ENCODE results near the gene RARG. TPM values are rescaled to one million over a fixed set of nuclear protein-coding genes. Genes with fewer than 3 reads are reported as not detected.

RARG gene
- total and polyA plus RNA-seq, 2 of the 4 experiments (the other 2 are of a cell fraction): 7.9 to 30.9 TPM

DNA sequence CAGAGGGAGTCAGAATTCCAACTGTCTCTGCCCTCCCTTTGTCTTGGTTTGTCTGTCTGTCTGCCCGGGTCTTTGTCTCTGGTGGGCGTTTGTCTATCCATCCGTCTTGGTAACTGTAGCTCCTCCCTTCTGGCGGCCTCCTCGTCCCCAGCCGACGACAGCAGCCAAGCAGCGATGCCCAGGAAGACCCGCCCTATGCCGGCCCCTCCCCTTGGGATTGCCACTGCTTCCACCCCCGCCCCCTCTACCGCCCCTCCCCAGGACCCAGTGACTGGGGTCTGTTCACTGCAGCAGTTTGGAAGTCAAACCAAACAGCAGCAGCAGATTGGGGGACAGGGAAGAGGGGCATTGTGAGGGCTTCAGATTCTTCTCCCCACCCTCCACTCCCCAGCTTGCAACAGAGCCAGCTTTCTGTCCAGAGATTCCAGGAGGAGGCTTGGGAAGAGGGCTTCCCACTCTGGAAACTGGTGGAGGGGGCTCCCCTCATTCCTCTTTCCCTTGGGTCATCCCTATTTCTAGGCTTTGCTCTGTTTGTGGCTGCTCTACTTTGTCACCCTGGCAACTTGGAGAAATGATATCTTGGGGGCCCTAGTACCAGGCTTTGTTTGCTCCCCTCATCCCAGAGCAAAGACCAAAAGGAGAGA lies 2.4 kb upstream of the RARG start:
- ATAC-seq (ENCODE audit: low read depth): no peak
- H3K27ac ChIP-seq (ENCODE audit: insufficient read depth, low read length): no peak overlapping the region
- peak overlapping the region; percentile 38; the same call in 1 of the 2 replicates for H4K5ac ChIP-seq (ENCODE audit: low read depth, low read length)
- H3K14ac ChIP-seq (replicated peaks; ENCODE audit: low read depth, low read length): peak overlapping the region; percentile 63; the same call in 1 of the 2 replicates
- no peak overlapping the region for H2AK5ac ChIP-seq (ENCODE audit: low read depth, low read length)
- in situ Hi-C loops (cut with MboI; ENCODE audit: low sequenced_read_pairs) (no loop called here), intact Hi-C loops (cut with micrococcal nuclease) (no loop called here), dilution Hi-C loops (cut with HindIII; ENCODE audit: low sequenced_read_pairs, unreplicated experiment) (no loop called here)
- H3K27me3 ChIP-seq (ENCODE audit: control insufficient read depth, insufficient read depth, low read length): peaks cover 24% of the 10 kb centered on the region
- H3K4ac ChIP-seq (ENCODE audit: low read depth, low read length): 0 out of 2 replicates have a peak overlapping the region, but pooled peaks have one; percentile 64
- H2BK120ac ChIP-seq (ENCODE audit: low read depth, low read length): peak overlapping the region; percentile 52
- H3K36me3 ChIP-seq (ENCODE audit: control insufficient read depth, insufficient read depth, low read length): no peaks in the 10 kb centered on the region
- H4K8ac ChIP-seq (ENCODE audit: low read depth in 2 of 2, low read length in 2 of 2): peak overlapping the region in 1 of 2 experiments; percentile 48; a peak in 1 of 4 replicates
- no peak overlapping the region for H3K9ac ChIP-seq (ENCODE audit: low read depth, low read length)
- POLR2A ChIA-PET (ENCODE audit: unreplicated experiment): no interaction called here
- peak overlapping the region; percentile 91 for H2AK9ac ChIP-seq (replicated peaks; ENCODE audit: low read depth, low read length, poor library complexity)
- no peaks in the 10 kb centered on the region for H3K9me3 ChIP-seq (ENCODE audit: control insufficient read depth, insufficient read depth, low read length)
- CTCF ChIA-PET: no interaction called here
- H2AFZ ChIP-seq (replicated peaks; ENCODE audit: low read length, poor library complexity): peak overlapping the region; percentile 78
- H2BK20ac ChIP-seq (ENCODE audit: low read depth, low read length): peak overlapping the region; percentile 23; the same call in 1 of the 2 replicates
- H3K4me1 ChIP-seq (ENCODE audit: control insufficient read depth, insufficient read depth, low read length): peaks cover 24% of the 10 kb centered on the region
- DNase-seq: no peak
- H2BK15ac ChIP-seq (ENCODE audit: low read depth, low read length): no peak overlapping the region
- peaks cover 5 to 18% of the 10 kb centered on the region in 2 experiments; a peak in 2 of 4 replicates for H3K79me1 ChIP-seq (ENCODE audit: low read depth in 1 of 2, low read length in 2 of 2)
- no peak overlapping the region for H4K91ac ChIP-seq (ENCODE audit: insufficient read depth, low read depth, low read length)
- H3K4me3 ChIP-seq (ENCODE audit: insufficient read depth, low read depth, low read length): no peak overlapping the region
- BruUV-seq (replicated peaks): no TSS peak
- 18% methylated on average over 3 of the region's 12 CpGs; no CpG with 5 or more reads in 1 of the 2 experiments for WGBS, 2 experiments (ENCODE audit: extremely low coverage in 2 of 2, insufficient read length in 1 of 2)
- H3K4me2 ChIP-seq (ENCODE audit: low read depth, low read length): no peak overlapping the region; the same call in 1 of the 2 replicates
- H3K23ac ChIP-seq (ENCODE audit: low read depth, low read length): peak overlapping the region; percentile 64
- peaks cover 17% of the 10 kb centered on the region for H3K9me1 ChIP-seq (ENCODE audit: insufficient read depth, low read length)
- no peak overlapping the region for H2BK5ac ChIP-seq (ENCODE audit: low read depth, low read length, poor library complexity, severe bottlenecking)
- no peaks in the 10 kb centered on the region for H4K20me1 ChIP-seq (ENCODE audit: insufficient read depth, low read length)
- H3K56ac ChIP-seq (ENCODE audit: extremely low read depth, insufficient read depth, low read length): no peak overlapping the region
- H3K18ac ChIP-seq (ENCODE audit: low read depth, low read length): peak overlapping the region; percentile 20; the same call in 1 of the 2 replicates
- TF ChIP-seq POLR2A (IDR thresholded peaks at IDR 0.05; ENCODE audit: low read depth, low read length) (no peak), MAFK (IDR thresholded peaks at IDR 0.05; ENCODE audit: low read depth, low read length) (no peak), RAD21 (IDR thresholded peaks at IDR 0.05; ENCODE audit: low read length) (no peak), FOS (IDR thresholded peaks at IDR 0.05; ENCODE audit: low read depth, low read length) (no peak), NFE2L2 (IDR thresholded peaks at IDR 0.05; ENCODE audit: low read depth, low read length) (no peak), CHD1 (IDR thresholded peaks at IDR 0.05; ENCODE audit: low read depth, low read length) (no peak), RFX5 (IDR thresholded peaks at IDR 0.05; ENCODE audit: low read depth, low read length) (no peak), MXI1 (IDR thresholded peaks at IDR 0.05; ENCODE audit: borderline replicate concordance, low read depth, low read length) (no peak), BHLHE40 (IDR thresholded peaks at IDR 0.05; ENCODE audit: low read depth, low read length) (no peak), CEBPB (IDR thresholded peaks at IDR 0.05; ENCODE audit: low read depth, low read length) (no peak), SMC3 (IDR thresholded peaks at IDR 0.05; ENCODE audit: low read depth, low read length) (no peak), MAZ (IDR thresholded peaks at IDR 0.05; ENCODE audit: borderline replicate concordance, low read depth, low read length) (no peak)
- TF ChIP-seq, protein P1, sequence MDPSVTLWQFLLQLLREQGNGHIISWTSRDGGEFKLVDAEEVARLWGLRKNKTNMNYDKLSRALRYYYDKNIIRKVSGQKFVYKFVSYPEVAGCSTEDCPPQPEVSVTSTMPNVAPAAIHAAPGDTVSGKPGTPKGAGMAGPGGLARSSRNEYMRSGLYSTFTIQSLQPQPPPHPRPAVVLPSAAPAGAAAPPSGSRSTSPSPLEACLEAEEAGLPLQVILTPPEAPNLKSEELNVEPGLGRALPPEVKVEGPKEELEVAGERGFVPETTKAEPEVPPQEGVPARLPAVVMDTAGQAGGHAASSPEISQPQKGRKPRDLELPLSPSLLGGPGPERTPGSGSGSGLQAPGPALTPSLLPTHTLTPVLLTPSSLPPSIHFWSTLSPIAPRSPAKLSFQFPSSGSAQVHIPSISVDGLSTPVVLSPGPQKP (IDR thresholded peaks at IDR 0.05; ENCODE audit: borderline replicate concordance, low read depth, low read length): no peak
- TF ChIP-seq, protein P2, sequence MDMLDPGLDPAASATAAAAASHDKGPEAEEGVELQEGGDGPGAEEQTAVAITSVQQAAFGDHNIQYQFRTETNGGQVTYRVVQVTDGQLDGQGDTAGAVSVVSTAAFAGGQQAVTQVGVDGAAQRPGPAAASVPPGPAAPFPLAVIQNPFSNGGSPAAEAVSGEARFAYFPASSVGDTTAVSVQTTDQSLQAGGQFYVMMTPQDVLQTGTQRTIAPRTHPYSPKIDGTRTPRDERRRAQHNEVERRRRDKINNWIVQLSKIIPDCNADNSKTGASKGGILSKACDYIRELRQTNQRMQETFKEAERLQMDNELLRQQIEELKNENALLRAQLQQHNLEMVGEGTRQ (IDR thresholded peaks at IDR 0.05; ENCODE audit: low read depth, low read length): no peak
- TF ChIP-seq, protein P3, sequence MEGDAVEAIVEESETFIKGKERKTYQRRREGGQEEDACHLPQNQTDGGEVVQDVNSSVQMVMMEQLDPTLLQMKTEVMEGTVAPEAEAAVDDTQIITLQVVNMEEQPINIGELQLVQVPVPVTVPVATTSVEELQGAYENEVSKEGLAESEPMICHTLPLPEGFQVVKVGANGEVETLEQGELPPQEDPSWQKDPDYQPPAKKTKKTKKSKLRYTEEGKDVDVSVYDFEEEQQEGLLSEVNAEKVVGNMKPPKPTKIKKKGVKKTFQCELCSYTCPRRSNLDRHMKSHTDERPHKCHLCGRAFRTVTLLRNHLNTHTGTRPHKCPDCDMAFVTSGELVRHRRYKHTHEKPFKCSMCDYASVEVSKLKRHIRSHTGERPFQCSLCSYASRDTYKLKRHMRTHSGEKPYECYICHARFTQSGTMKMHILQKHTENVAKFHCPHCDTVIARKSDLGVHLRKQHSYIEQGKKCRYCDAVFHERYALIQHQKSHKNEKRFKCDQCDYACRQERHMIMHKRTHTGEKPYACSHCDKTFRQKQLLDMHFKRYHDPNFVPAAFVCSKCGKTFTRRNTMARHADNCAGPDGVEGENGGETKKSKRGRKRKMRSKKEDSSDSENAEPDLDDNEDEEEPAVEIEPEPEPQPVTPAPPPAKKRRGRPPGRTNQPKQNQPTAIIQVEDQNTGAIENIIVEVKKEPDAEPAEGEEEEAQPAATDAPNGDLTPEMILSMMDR (conservative IDR thresholded peaks at IDR 0.05; ENCODE audit: low read depth, low read length): no peak
